Measurements from ENCODE around the gene VSTM4. TPM values are rescaled to one million over a fixed set of nuclear protein-coding genes. Genes with fewer than 3 reads are reported as not detected.

VSTM4 gene
- total and polyA plus RNA-seq, 9 of the 15 experiments (the other 6 are each of a cell fraction or from before 2014, with no cell fraction given): 1.0 to 7.9 (median 3.0) TPM

GRCh38 chr10:49081547-49082275 lies 33.6 kb downstream of the VSTM4 start:
- no peak overlapping the region for H3K27ac ChIP-seq (ENCODE audit: extremely low read depth, low read depth, low read length)
- intact Hi-C loops (cut with micrococcal nuclease) (no loop called here), in situ Hi-C loops (cut with MboI) (no loop called here)
- H3K79me2 ChIP-seq (ENCODE audit: control insufficient read depth, insufficient read depth, low read length): no peaks in the 10 kb centered on the region
- H3K9me1 ChIP-seq (ENCODE audit: control insufficient read depth, insufficient read depth, low read length): no peaks in the 10 kb centered on the region
- BruUV-seq (replicated peaks): no TSS peak
- no peaks in the 10 kb centered on the region for H3K9me3 ChIP-seq (replicated peaks; ENCODE audit: control insufficient read depth, insufficient read depth, low read depth, low read length)
- no peak for FAIRE-seq
- no peak overlapping the region for H3K4me3 ChIP-seq
- TF ChIP-seq CGGBP1 (CRISPR knock-in tag; IDR thresholded peaks at IDR 0.05) (no peak), ZBTB33 (CRISPR knock-in tag; IDR thresholded peaks at IDR 0.05) (peak; percentile 52; the same call in 1 of the 2 replicates)
- peak; percentile 17; the same call in 2 of the 3 replicates for ATAC-seq
- peak overlapping the region in 1 of 2 experiments; percentile 60; a peak in 1 of 4 replicates for H3K9ac ChIP-seq (ENCODE audit: insufficient read depth in 1 of 2, low read depth in 2 of 2, low read length in 2 of 2)
- no peaks in the 10 kb centered on the region; the same call in 1 of the 2 replicates for H4K20me1 ChIP-seq (replicated peaks; ENCODE audit: control insufficient read depth, insufficient read depth, low read length)
- no peak for DNase-seq (ENCODE audit: extremely low read depth in 1 of 4, low spot score in 3 of 4)
- 40% methylated on average over 9 of the region's 9 CpGs for WGBS (ENCODE audit: insufficient coverage, low coverage, missing lambda C conversion rate)
- CTCF ChIA-PET (ENCODE audit: low intra/inter-chr PET ratio): no interaction called here
- POLR2A ChIA-PET: interaction anchor here (0.9 to 3.2 kb wide), 5 partner anchors 9 to 28 kb away, joined by 3 to 10 read pairs (median 4); no protein-coding TSS in a partner anchor
- H3K36me3 ChIP-seq (ENCODE audit: control insufficient read depth, insufficient read depth, low read length): no peaks in the 10 kb centered on the region
- no peak overlapping the region for H2AFZ ChIP-seq (ENCODE audit: low read depth, low read length)
- H3K27me3 ChIP-seq (ENCODE audit: control insufficient read depth in 2 of 2, insufficient read depth in 2 of 2, low read length in 2 of 2): no peaks in the 10 kb centered on the region
- peaks cover 0 to 15% of the 10 kb centered on the region in 2 experiments; a peak in 3 of 5 replicates for H3K4me1 ChIP-seq (replicated peaks in 1 of 2; ENCODE audit: control insufficient read depth in 2 of 2, insufficient read depth in 2 of 2, low read length in 2 of 2)
- no peak overlapping the region for H3K4me2 ChIP-seq (ENCODE audit: insufficient read depth, low read length)
